H1 (cell line): ENCODE measurements around the gene DNASE1L1. TPM values are rescaled to one million over a fixed set of nuclear protein-coding genes. Genes with fewer than 3 reads are reported as not detected.

Source experiments
- CTCF ChIA-PET: fragments of 300-600 bp; sonication (Branson Sonifier 250); formaldehyde crosslinking; loops from one replicate; lab custom pipeline; 2021; ENCODE audit not compliant: partially characterized antibody; lab: Charles Lee
- POLR2A ChIA-PET: fragments of 300-600 bp; sonication (Branson Sonifier 250); formaldehyde crosslinking; loops from one replicate; lab custom pipeline; 2021; ENCODE audit warnings: inconsistent platforms; ENCODE audit not compliant: partially characterized antibody; lab: Charles Lee
- DNase-seq, 2 experiments: peaks; one replicate each; pipeline versions ENCODE4 v3.0.0 to v3.0.0-alpha.2; 2010 to 2022; ENCODE audit warnings: low spot score in 2 of 2, low read depth in 1 of 2, mixed read lengths in 1 of 2
- FAIRE-seq: peaks from 2 replicates; lab custom pipeline; 2011; peaks lifted over from hg19 to GRCh38; lab: Jason Lieb, UNC
- H2AFZ ChIP-seq: 2 replicates; pipeline ENCODE4 v1.8.1; 2012; ENCODE audit warnings: low read length, inconsistent platforms
- H2AK5ac ChIP-seq: 2 replicates; pipeline ENCODE4 v1.6.1; 2013; ENCODE audit warnings: low read depth, low read length
- H2BK120ac ChIP-seq: replicated peaks from 2 replicates; pipeline ENCODE3; 2013; ENCODE audit warnings: low read depth, low read length, inconsistent platforms
- H2BK12ac ChIP-seq: 2 replicates; pipeline ENCODE4 v1.6.1; 2013; ENCODE audit warnings: low read depth, low read length
- H2BK15ac ChIP-seq: 2 replicates; pipeline ENCODE4 v1.6.1; 2013; ENCODE audit warnings: low read length
- H2BK20ac ChIP-seq: 2 replicates; pipeline ENCODE4 v1.6.1; 2013; ENCODE audit warnings: low read length
- H2BK5ac ChIP-seq: 2 replicates; pipeline ENCODE4 v1.6.1; 2013; ENCODE audit warnings: low read depth, low read length
- H3K14ac ChIP-seq: 2 replicates; pipeline ENCODE4 v1.6.1; 2013; ENCODE audit warnings: inconsistent platforms; ENCODE audit not compliant: insufficient read length
- H3K18ac ChIP-seq: 2 replicates; pipeline ENCODE4 v1.6.1; 2013; ENCODE audit warnings: low read length; ENCODE audit errors: extremely low read depth
- H3K23ac ChIP-seq: 2 replicates; pipeline ENCODE4 v1.6.1; 2013; ENCODE audit warnings: inconsistent platforms; ENCODE audit not compliant: insufficient read length
- H3K23me2 ChIP-seq: 2 replicates; pipeline ENCODE4 v1.6.1; 2013; ENCODE audit warnings: low read depth, low read length
- H3K27ac ChIP-seq: 2 replicates; pipeline ENCODE4 v1.6.1; 2011; ENCODE audit warnings: low read depth, low read length, inconsistent platforms
- H3K27me3 ChIP-seq, 4 experiments: replicated peaks in 1 of 4; 1 replicate in 1 of 4; 2 replicates in 3 of 4; pipeline versions ENCODE4 v1.6.1 to v1.8.1; 2011 to 2013; ENCODE audit warnings: low read length in 3 of 4, mild to moderate bottlenecking in 3 of 4, inconsistent platforms in 2 of 4, mixed read lengths in 2 of 4, moderate library complexity in 1 of 4; ENCODE audit not compliant: control insufficient read depth in 3 of 4, insufficient read depth in 3 of 4; ENCODE audit errors: extremely low read depth in 1 of 4
- H3K36me3 ChIP-seq, 4 experiments: 2 replicates each; pipeline versions ENCODE4 v1.6.1 to v1.8.1; 2011 to 2013; ENCODE audit warnings: mild to moderate bottlenecking in 4 of 4, low read length in 3 of 4, moderate library complexity in 2 of 4, control low read depth in 1 of 4, inconsistent platforms in 1 of 4; ENCODE audit not compliant: insufficient read depth in 4 of 4, control insufficient read depth in 2 of 4
- H3K4ac ChIP-seq: replicated peaks from 2 replicates; pipeline ENCODE3; 2013; ENCODE audit warnings: low read length, low read depth, mixed read lengths, inconsistent platforms; ENCODE audit not compliant: insufficient read length
- H3K4me1 ChIP-seq, 4 experiments: replicated peaks in 1 of 4; 1 replicate in 1 of 4; 2 replicates in 3 of 4; pipeline versions ENCODE4 v1.6.1 to v1.8.1; 2011 to 2013; ENCODE audit warnings: low read length in 3 of 4, inconsistent platforms in 2 of 4, mixed read lengths in 1 of 4; ENCODE audit not compliant: insufficient read depth in 4 of 4, control insufficient read depth in 3 of 4
- H3K4me2 ChIP-seq, 2 experiments: 2 replicates each; pipeline versions ENCODE4 v1.6.1 to v1.8.1; 2011 to 2013; ENCODE audit warnings: low read depth in 2 of 2, low read length in 2 of 2, control low read depth in 1 of 2, inconsistent platforms in 1 of 2, mild to moderate bottlenecking in 1 of 2; ENCODE audit not compliant: insufficient read depth in 1 of 2
- H3K4me3 ChIP-seq, 4 experiments: fragments of 200-600, 300-600 bp in 1 of 4; sonication (generic), shearing (Covaris generic), sonication (Bioruptor Twin) in 1 of 4; 2 replicates each; pipeline versions ENCODE4 v1.5.1 to v1.8.1; 2011 to 2016; ENCODE audit warnings: low read length in 4 of 4, low read depth in 3 of 4, control low read depth in 2 of 4, inconsistent platforms in 2 of 4, mild to moderate bottlenecking in 2 of 4, mixed read lengths in 1 of 4, moderate library complexity in 1 of 4; ENCODE audit not compliant: insufficient read depth in 2 of 4; ENCODE audit errors: extremely low read depth in 1 of 4
- H3K56ac ChIP-seq: replicated peaks from 2 replicates; pipeline ENCODE3; 2013; ENCODE audit warnings: low read depth, mild to moderate bottlenecking, mixed read lengths, low read length, inconsistent platforms; ENCODE audit not compliant: insufficient read length
- H3K79me1 ChIP-seq: 2 replicates; pipeline ENCODE4 v1.6.1; 2013; ENCODE audit warnings: low read depth, low read length, control low read depth
- H3K79me2 ChIP-seq, 2 experiments: 2 replicates each; pipeline versions ENCODE4 v1.6.1 to v1.8.1; 2012 to 2013; ENCODE audit warnings: low read length in 2 of 2, mild to moderate bottlenecking in 2 of 2, inconsistent platforms in 1 of 2; ENCODE audit not compliant: insufficient read depth in 2 of 2, control insufficient read depth in 1 of 2
- H3K9ac ChIP-seq, 4 experiments: replicated peaks in 1 of 4; 1 replicate in 1 of 4; 2 replicates in 3 of 4; pipeline versions ENCODE4 v1.6.1 to v1.8.1; 2011 to 2013; ENCODE audit warnings: low read depth in 3 of 4, low read length in 3 of 4, control low read depth in 2 of 4, mild to moderate bottlenecking in 2 of 4, moderate library complexity in 2 of 4, inconsistent platforms in 1 of 4; ENCODE audit errors: extremely low read depth in 1 of 4
- H3K9me3 ChIP-seq, 2 experiments: 2 replicates each; pipeline versions ENCODE4 v1.6.1 to v1.8.1; 2012 to 2013; ENCODE audit warnings: mild to moderate bottlenecking in 2 of 2, moderate library complexity in 2 of 2, control low read depth in 1 of 2, inconsistent platforms in 1 of 2, low read depth in 1 of 2, low read length in 1 of 2, mixed read lengths in 1 of 2; ENCODE audit not compliant: insufficient read depth in 2 of 2
- H4K20me1 ChIP-seq, 2 experiments: replicated peaks in 1 of 2; 2 replicates each; pipeline versions ENCODE3 to v1.8.1; 2011 to 2013; ENCODE audit warnings: inconsistent platforms in 2 of 2, low read length in 2 of 2, mild to moderate bottlenecking in 1 of 2; ENCODE audit not compliant: insufficient read depth in 2 of 2, control insufficient read depth in 1 of 2
- H4K5ac ChIP-seq: 2 replicates; pipeline ENCODE4 v1.6.1; 2013; ENCODE audit warnings: low read length, low read depth, mixed read lengths, inconsistent platforms; ENCODE audit not compliant: insufficient read length
- H4K8ac ChIP-seq: 2 replicates; pipeline ENCODE4 v1.8.0; 2013; ENCODE audit warnings: mild to moderate bottlenecking, moderate library complexity, low read length, inconsistent platforms; ENCODE audit not compliant: insufficient read depth; ENCODE audit errors: extremely low read depth
- H4K91ac ChIP-seq: replicated peaks from 2 replicates; pipeline ENCODE3; 2013; ENCODE audit warnings: low read length, mixed read lengths, inconsistent platforms; ENCODE audit not compliant: insufficient read length
- ASH2L ChIP-seq: fragments of 200-600, 300-600 bp; sonication (generic); IDR thresholded peaks from one replicate; pipeline ENCODE4 v1.7.1; 2017; ENCODE audit warnings: low read length
- BACH1 ChIP-seq: IDR thresholded peaks from 2 replicates; pipeline ENCODE4 v1.6.1; 2012; ENCODE audit warnings: low read length, improper control_type of control experiment
- CBX5 ChIP-seq: fragments of 300-800, 300-1000 bp; sonication (generic); IDR thresholded peaks from 2 replicates; pipeline ENCODE4 v1.7.1; 2016; ENCODE audit warnings: antibody characterized with exemption, low read length, low read depth
- CREB1 ChIP-seq: IDR thresholded peaks from 2 replicates; pipeline ENCODE4 v1.6.1; 2012; ENCODE audit warnings: inconsistent platforms
- GTF2F1 ChIP-seq: IDR thresholded peaks from 2 replicates; pipeline ENCODE4 v1.6.1; 2012; ENCODE audit warnings: low read depth, low read length, improper control_type of control experiment, borderline replicate concordance
- JUN ChIP-seq: IDR thresholded peaks from 2 replicates; pipeline ENCODE4 v1.6.1; 2011; ENCODE audit warnings: low read depth, mild to moderate bottlenecking, improper control_type of control experiment, low read length
- KDM1A ChIP-seq: fragments of 200-600, 300-600 bp; sonication (generic); IDR thresholded peaks from 2 replicates; pipeline ENCODE4 v1.7.1; 2016; ENCODE audit warnings: mild to moderate bottlenecking, low read length, borderline replicate concordance
- PHF8 ChIP-seq: fragments of 200-600 bp; sonication (generic); conservative IDR thresholded peaks from 2 replicates; pipeline ENCODE4 v1.7.1; 2012; ENCODE audit warnings: low read depth, mild to moderate bottlenecking, inconsistent platforms, low read length, moderate library complexity
- POU5F1 ChIP-seq: IDR thresholded peaks from 2 replicates; pipeline ENCODE4 v1.6.1; 2011; ENCODE audit warnings: low read depth, mild to moderate bottlenecking, low read length, moderate library complexity
- SRF ChIP-seq: IDR thresholded peaks from 2 replicates; pipeline ENCODE4 v1.6.1; 2011; ENCODE audit warnings: mild to moderate bottlenecking, low read depth, low read length, moderate library complexity
- ZNF274 ChIP-seq: IDR thresholded peaks from 2 replicates; pipeline ENCODE4 v1.7.0; 2012; ENCODE audit warnings: low read length, borderline replicate concordance; ENCODE audit errors: extremely low read depth
- WGBS, 2 experiments: shearing (Covaris generic) in 1 of 2; methylation state at CpG; one replicate each; pipeline versions ENCODE4 v1.1.6 to v1.1.7; 2013 to 2015; ENCODE audit warnings: low lambda C conversion rate in 2 of 2, mixed read lengths in 2 of 2, inconsistent platforms in 1 of 2, low coverage in 1 of 2, missing lambda C conversion rate in 1 of 2; ENCODE audit not compliant: insufficient replicate concordance in 2 of 2, insufficient coverage in 1 of 2, insufficient read length in 1 of 2; ENCODE audit errors: extremely low coverage in 1 of 2, missing lambda C conversion rate in 1 of 2; 5-methylcytosine and 5-hydroxymethylcytosine counted together
- polyA plus RNA-seq, 7 experiments: library from polyadenylated mRNA; depleted of rRNA in 3 of 7; stranded (reverse) in 5 of 7; unstranded in 2 of 7; fragments of >200 nt in 5 of 7; fragments of 200-250 nt in 2 of 7; gene quantifications; 1 replicate in 5 of 7; 2 replicates in 1 of 7; 4 replicates in 1 of 7; pipeline versions ENCODE4 v1.2.1 to v1.2.3, GENCODE V29; 2011 to 2013; ENCODE audit warnings: missing spikeins in 2 of 7, mixed read lengths in 2 of 7
- total RNA-seq: library from RNA; stranded (reverse); fragmentation: NEBNext Ultra II Directional; extraction: Animal tissue kit (Norgen Biotek cat#: 25700); gene quantifications from 2 replicates; pipeline ENCODE4 v1.2.1, GENCODE V29; 2021

The DNASE1L1 gene
- total and polyA plus RNA-seq, 2 of the 8 experiments (the other 6 are each of a cell fraction or from before 2014, with no cell fraction given), result 8.7 to 30.0 TPM

- H3K56ac ChIP-seq, result no peak overlapping the region
- peaks cover 8 to 40% of the 10 kb centered on the region in 2 experiments; a peak in 3 of 4 replicates for H3K79me2 ChIP-seq
- no peak overlapping the region for H3K23ac ChIP-seq
- POLR2A ChIA-PET, result interaction anchor here (1.0 kb wide), 1 partner anchor 28 kb away, joined by 3 read pairs; no protein-coding TSS in a partner anchor
- H2AK5ac ChIP-seq, result no peak overlapping the region
- H4K5ac ChIP-seq, result no peak overlapping the region
- H2BK12ac ChIP-seq, result 0 out of 2 replicates have a peak overlapping the region, but pooled peaks have one; percentile 39
- H3K27me3 ChIP-seq, result peaks cover 0 to 3% (median 0%) of the 10 kb centered on the region in 4 experiments; a peak in 2 of 7 replicates
- CTCF ChIA-PET, result interaction anchor here (0.5 kb wide), 1 partner anchor 26 kb away, joined by 3 read pairs; the partner anchor contains the start of gene RPL10
- H3K9ac ChIP-seq, result no peak overlapping the region; a peak in 2 of 7 replicates
- 6% methylated on average over 13 of the region's 43 CpGs; no CpG with 5 or more reads in 1 of the 2 experiments for WGBS, 2 experiments
- DNase-seq (no peak), FAIRE-seq (no peak)
- H3K9me3 ChIP-seq, result no peaks in the 10 kb centered on the region
- TF ChIP-seq PHF8 (no peak), JUN (no peak), ZNF274 (no peak), CREB1 (no peak), POU5F1 (no peak), CBX5 (no peak), BACH1 (no peak), ASH2L (no peak), KDM1A (no peak), GTF2F1 (no peak), SRF (no peak)
- H3K23me2 ChIP-seq, result peaks cover 5% of the 10 kb centered on the region; the same call in 1 of the 2 replicates
- no peak overlapping the region for H3K14ac ChIP-seq
- no peak overlapping the region for H2BK20ac ChIP-seq
- H3K4me1 ChIP-seq, result peaks cover 0 to 18% (median 11%) of the 10 kb centered on the region in 4 experiments; a peak in 6 of 7 replicates
- no peak overlapping the region for H2BK15ac ChIP-seq
- H4K20me1 ChIP-seq, result peaks cover 6 to 14% of the 10 kb centered on the region in 2 experiments
- H3K27ac ChIP-seq, result no peak overlapping the region; the same call in 1 of the 2 replicates
- peak overlapping the region; percentile 67 to 68 for H3K4me2 ChIP-seq
- H4K8ac ChIP-seq, result no peak overlapping the region
- no peak overlapping the region for H4K91ac ChIP-seq
- H2AFZ ChIP-seq, result no peak overlapping the region
- H3K4ac ChIP-seq, result no peak overlapping the region
- peak overlapping the region; percentile 28 to 96 (median 39) for H3K4me3 ChIP-seq
- peaks cover 8 to 23% (median 14%) of the 10 kb centered on the region in 4 experiments for H3K36me3 ChIP-seq
- H3K79me1 ChIP-seq, result 0 out of 2 replicates have a peak, but pooled peaks cover under 1% of the 10 kb centered on the region
- no peak overlapping the region for H2BK120ac ChIP-seq
- no peak overlapping the region; the same call in 1 of the 2 replicates for H3K18ac ChIP-seq
- H2BK5ac ChIP-seq, result no peak overlapping the region
Observed at GRCh38 chrX:154371789-154372300, 37.2 kb downstream of the DNASE1L1 start.
